Fibroblast of skin of right biceps (primary cell): Measurements from ENCODE around the gene PPP1R37.

ENCODE experiments used
- DNase-seq: peaks from one replicate; pipeline ENCODE4 v3.0.0-alpha.2; 2013

PPP1R37 gene

GRCh38 chr19:45092747-45093678 lies at the start of gene PPP1R37:
PPP1R37 (plus strand) TSS chr19:45093179; CDS start chr19:45093326, 147 bp downstream.
- peak; percentile 98 for DNase-seq

DNA sequence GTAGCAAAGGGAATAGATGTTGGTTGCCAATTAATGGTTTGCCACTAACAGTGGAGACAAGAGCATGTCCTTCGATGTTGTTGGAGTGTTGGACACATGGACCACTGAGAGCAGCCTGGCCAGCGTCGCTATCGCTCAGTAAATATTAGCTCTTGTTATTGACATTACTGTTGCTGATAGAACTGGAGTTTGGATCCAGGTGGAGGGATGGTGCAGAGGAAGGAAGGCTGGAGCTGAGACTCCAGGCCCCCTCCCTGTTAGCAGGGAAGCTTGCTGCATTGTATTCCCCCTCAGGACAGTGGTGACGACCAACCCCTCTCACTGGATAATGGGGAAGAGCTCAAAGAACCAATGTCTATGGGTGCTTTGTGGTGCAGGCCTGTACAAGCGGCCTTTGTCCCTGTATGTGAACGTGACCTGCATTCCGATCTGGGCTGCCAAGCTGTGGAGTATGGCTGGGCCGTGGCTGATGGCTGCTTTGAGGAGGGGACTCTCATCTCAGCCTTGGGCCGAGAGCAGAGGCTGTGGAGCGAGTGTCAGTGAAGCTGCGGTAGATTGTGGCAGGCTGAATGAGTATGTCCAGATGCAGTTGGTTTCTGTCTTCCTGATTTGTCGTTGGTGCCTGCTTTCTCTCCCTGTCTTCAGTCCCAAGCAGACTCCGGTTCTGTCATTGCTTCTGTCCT lies 47.2 kb upstream of the PPP1R37 start:
- no peak for DNase-seq

GRCh38 chr19:45046355-45046754 lies 46.6 kb upstream of the PPP1R37 start:
- no peak for DNase-seq

GRCh38 chr19:45047188-45047797 lies 45.7 kb upstream of the PPP1R37 start:
- no peak for DNase-seq

DNA sequence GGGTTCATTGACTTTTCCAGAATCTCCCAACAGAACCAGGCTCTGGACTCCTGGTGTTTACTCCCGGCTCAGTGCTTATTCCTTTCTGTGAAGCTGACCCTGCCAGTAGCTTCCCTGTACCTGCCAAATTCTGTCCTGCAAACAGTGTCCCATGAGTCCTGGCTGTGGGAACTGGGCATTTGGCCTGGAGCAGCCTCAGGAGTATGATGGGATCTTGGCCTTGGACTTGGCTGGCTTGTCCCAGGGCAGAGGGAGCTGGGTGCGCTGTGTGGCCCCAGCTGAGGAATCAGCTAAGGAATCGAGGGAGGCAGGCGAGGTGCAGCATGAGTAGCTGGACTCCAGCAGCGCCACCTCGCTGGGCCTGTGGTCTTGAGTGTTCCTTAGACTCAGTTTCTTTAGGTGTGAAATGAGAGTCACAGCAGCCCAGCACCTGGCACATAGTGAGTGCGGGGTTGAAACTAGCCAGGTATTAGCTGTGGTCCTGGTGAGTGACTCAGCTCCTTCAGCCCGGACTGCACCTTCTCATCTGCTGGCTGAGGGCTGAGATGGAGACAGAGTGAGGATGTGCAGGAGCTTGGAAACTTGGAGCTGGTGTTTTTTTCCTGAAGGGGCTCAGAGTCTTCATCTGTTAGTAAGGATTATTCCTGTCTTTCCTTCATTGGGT lies 43.8 kb upstream of the PPP1R37 start:
- DNase-seq: no peak

DNA sequence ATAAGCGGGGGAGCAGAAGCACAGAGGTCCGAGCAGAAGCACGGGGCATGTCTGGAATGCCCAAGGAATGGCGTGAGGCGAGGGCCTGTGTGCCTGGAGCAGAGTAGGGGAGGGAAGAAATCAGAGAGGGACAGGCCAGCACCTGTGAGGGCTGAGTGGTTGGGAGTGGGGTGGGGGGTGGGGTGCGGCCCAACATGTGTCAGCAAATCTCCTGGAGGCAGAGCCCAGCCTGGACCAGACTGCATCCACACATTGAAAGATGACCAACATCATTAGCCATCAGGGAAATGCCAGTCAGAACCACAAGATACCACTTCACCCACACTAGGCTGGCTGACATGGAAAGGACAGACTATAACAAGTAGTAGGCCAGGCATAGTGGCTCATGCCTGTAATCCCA lies 42.9 kb upstream of the PPP1R37 start:
- no peak for DNase-seq

DNA sequence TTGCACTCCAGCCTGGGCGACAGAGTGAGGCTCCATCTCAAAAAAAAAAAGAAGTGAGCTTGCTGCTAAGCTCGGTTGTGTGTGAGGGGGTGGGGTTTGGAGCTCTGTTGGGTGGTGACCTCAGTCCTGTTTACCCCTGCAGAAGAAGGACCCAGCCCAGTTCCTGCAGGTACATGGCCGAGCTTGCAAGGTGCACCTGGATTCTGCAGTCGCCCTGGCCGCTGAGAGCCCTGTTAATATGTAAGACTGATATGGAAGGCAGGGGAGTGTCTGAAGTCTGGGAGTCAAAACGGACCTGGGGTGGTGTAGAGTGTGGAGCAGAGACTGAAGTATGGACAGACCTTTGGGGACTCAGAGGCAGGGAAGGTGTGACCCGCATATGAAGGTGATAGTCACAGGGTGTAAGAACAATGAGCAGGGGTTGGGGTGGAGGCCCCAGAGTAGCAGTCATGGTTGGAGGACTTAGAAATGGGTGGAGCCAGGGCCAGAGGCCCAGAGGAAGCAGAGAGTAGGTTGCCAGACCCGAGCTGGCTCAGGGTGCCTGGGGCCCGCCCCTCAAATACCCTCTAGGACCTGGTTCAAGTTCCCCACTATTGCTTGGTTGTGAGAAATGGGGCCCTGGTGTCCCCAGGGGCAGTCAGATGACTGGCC lies 40.9 kb upstream of the PPP1R37 start:
- no peak for DNase-seq

GRCh38 chr19:45056831-45057230 lies 36.1 kb upstream of the PPP1R37 start:
- DNase-seq: no peak

- no peak for DNase-seq
Measured at GRCh38 chr19:45057444-45057843, 35.5 kb upstream of the PPP1R37 start.

GRCh38 chr19:45058622-45059159 lies 34.3 kb upstream of the PPP1R37 start:
- DNase-seq: no peak

DNA sequence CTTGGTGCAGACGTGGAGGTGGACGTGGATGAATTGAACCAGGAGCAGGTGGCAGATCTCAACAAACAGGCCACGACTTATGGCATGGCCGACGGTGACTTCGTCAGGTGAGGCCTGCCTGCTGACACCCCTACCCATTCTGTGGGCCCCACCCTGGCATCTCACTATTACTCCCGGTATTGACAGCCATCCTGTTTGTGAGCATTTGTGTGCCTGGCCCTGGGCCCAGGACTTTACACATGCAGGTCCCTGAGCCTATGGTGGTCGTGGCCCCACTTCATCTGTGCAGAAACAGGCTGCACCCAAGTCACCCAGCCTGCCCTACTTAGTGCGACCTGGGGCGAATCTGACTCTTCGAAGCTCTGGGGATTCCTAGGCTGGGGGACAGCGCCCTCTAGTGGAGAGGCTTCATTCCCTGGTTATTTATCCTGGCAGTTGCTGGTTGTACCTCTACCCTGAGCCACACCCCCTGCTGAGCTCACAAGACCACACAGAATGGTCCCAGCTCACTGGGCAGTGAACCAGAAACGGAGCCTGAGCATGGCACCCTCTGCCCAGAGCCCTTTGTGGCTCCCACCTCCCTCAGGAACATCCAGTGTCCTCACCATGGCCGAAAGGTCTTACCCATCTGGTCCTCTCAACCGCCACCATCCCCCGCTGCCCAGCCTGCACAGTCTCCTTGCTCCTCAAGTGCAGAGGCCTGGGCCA lies 33.6 kb upstream of the PPP1R37 start:
- peak; percentile 71 for DNase-seq

DNA sequence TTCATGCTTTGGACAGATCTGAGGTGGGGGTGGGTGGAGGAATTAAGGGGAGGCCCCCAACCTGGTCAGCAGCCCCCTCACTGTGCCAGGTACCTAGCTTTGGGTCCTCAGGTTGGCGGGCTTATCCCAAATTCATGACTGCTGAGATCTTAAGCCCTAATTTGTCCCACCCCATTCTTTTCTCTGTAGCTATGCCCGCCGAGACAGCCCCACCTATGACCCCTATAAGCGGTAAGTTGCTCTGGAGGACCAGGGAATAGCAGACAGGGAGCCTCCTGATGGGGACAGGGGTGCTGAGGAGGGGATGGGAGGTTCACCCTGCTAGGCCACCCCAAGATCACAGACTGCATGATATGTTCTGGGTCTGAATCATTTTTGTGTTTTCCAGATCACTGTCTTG lies 31.0 kb upstream of the PPP1R37 start:
- DNase-seq: no peak

GRCh38 chr19:45063851-45064801 lies 28.9 kb upstream of the PPP1R37 start:
- no peak for DNase-seq

DNA sequence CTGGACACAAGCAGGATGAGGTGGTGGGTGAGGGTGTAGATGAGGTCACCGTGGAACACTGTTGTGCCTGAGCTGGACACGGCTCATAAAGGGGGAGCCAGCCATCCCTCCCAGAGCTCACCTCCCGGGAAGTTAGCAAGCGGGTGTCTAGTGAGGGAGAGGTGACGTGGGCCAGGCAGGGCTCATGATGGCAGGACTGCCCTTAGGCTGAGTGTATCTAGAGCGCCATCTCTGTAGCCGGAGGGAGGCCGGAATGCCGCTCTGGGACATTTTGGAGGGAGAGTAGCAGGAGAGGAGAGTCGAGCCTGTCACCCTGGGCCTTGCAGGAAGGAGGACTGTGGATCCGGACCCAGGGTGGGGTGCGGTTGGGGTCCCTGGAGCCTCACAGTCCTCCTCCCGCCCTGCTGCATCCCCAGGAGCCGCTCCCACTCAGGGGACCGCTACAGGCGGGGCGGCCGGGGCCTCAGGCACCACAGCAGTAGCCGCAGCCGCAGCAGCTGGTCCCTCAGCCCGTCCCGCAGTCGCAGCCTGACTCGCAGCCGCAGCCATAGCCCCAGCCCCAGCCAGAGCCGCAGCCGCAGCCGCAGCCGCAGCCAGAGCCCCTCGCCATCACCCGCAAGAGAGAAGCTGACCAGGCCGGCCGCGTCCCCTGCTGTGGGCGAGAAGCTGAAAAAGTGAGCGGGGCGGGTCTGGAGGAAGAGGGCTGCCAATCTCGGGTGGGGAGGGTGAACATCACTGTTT lies 25.9 kb upstream of the PPP1R37 start:
- no peak for DNase-seq

DNA sequence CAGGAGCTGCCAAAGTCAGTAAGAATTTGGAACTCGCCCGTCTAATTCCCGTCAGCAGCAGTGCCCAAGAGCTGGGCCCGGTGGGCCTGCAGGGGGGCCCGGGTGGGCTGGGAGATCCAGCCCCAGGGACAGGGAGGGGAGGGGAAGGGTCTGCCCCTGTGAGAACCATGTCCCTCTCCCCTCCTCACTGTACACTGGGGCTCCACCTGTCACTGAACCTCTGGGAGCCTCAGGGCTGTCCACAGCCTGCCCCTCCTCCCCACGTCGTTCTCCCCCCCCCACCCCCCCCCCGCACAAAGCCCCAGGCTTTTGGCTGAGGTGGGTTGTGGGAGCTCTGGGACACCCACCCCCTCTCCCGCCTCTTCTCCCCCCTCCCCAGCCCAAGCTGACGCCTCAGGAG lies 24.9 kb upstream of the PPP1R37 start:
- DNase-seq: no peak

GRCh38 chr19:45069056-45069455 lies 23.9 kb upstream of the PPP1R37 start:
- no peak for DNase-seq

DNA sequence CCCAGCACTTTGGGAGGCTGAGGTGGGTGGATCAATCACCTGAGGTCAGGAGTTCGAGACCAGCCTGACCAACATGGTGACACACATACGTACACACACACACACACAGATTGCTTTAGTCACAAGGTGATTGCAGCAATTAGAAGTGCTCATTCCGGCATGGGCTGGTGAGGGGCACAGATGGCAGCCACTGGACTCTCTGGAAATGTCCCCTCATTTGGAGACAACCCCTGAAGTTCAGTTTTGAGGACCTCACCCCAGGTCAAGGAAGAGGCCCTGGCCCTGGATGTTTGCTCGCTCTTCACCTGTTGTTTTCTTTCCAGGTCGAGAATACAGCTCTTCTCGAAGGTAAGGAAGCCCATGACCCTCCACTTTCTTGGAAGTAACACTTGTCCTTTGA lies 22.8 kb upstream of the PPP1R37 start:
- DNase-seq: no peak

GRCh38 chr19:45070861-45071544 lies 22.0 kb upstream of the PPP1R37 start:
- DNase-seq: no peak

- DNase-seq: no peak
Measured at GRCh38 chr19:45071545-45071938, 21.4 kb upstream of the PPP1R37 start.
